Caki2 (cell line): ENCODE data around the gene ALX4. TPM values are rescaled to one million over a fixed set of nuclear protein-coding genes. Genes with fewer than 3 reads are reported as not detected.

Experiments
- DNase-seq: peaks from one replicate; pipeline ENCODE4 v3.0.0-alpha.2; 2015; ENCODE audit warnings: low read depth
- in situ Hi-C: cut with HindIII; loops from 2 replicates; pipeline ENCODE4 v1.10.0; 2016; ENCODE audit warnings: low sequenced_read_pairs, low pct_unique_long_range_greater_than_20kb, mixed read lengths
- total RNA-seq: library from RNA; depleted of rRNA; stranded (reverse); fragments of >200 nt; shearing (Covaris generic); gene quantifications from 2 replicates; pipeline ENCODE4 v1.2.3, GENCODE V29; 2014; ENCODE audit warnings: low replicate concordance

ALX4 gene
- total RNA-seq, 1 experiment from 2014 or later, result not detected

- DNase-seq, result no peak
- in situ Hi-C loops, result no loop called here
Measured at GRCh38 chr11:44320289-44320973, 10.5 kb upstream of the ALX4 start.

DNA sequence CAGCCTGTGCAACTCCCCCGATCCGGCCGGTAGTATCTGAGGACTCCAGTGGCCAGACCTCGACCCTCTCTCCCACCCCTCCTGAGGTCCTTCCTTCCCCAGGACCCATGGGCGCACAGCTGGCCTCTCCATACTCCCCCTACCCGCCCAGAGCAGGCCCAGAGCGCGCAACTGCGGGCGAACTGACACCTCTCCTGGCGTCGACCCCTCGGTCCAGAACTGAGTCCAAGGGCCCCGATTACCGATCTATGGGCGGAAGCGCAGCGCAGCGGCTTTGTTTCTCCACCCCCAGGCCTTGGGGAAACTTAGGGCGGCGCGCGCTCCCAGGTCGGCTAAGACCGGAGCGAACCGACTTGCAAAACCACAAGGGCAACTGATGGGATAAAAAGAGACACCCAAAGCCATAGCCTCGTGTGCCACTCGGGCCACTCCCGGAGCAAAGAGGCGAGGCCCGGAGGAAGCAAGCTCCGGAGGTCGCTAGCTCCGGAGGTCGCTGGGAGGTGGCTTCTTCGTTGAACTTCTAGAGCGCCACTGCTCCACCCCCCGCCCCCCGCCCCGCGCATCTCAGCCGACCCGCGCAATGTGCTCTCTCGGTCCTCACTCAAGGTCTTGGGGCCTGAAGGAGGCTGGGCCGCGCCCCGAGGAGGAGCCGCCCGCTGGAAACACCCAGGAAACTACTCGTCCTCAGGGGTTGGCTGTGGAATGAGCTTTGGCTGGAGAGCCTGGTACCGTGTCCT, 9.8 kb upstream of the ALX4 start:
- DNase-seq, result no peak
- in situ Hi-C loops, result no loop called here

DNA sequence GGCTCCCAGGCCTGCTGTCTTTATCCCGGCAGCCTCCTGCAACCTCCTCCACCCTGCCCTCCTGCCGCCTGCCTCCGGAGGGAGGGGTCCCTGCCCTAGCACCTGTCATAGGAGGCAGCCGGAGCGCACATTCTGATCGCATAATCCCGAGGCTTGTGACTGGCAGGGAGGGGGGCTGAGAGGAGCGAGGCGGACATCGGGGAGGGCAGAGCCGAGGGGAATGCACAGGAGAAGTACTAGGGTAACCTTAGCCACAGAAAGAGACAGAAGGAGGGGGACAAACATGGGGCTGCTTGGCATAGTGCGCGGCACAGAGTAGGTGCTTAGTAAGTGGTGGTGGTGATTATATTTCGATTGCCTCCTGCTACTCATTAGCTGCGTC, 9.2 kb upstream of the ALX4 start:
- in situ Hi-C loops, result no loop called here
- no peak for DNase-seq

DNA sequence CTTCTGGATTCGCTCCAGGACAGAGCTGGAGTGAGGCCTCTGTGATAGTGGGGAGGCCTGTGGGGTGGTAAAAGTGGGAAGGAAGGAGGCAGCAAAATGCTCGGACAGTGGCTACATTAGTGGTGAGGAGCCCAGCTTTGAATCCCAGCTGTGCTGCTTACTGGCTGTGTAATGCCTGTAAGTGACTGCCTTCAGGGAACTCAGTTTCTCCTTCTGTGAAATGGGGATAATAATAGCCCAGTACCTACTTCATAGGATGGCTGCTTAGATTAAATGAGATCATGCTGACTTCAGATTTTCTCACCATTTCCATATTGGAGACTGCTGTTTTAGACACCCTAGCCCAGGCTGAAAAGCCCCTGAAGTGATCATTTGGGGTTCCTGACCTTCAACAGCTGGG, 8.4 kb upstream of the ALX4 start:
- in situ Hi-C loops, result no loop called here
- DNase-seq, result no peak

DNA sequence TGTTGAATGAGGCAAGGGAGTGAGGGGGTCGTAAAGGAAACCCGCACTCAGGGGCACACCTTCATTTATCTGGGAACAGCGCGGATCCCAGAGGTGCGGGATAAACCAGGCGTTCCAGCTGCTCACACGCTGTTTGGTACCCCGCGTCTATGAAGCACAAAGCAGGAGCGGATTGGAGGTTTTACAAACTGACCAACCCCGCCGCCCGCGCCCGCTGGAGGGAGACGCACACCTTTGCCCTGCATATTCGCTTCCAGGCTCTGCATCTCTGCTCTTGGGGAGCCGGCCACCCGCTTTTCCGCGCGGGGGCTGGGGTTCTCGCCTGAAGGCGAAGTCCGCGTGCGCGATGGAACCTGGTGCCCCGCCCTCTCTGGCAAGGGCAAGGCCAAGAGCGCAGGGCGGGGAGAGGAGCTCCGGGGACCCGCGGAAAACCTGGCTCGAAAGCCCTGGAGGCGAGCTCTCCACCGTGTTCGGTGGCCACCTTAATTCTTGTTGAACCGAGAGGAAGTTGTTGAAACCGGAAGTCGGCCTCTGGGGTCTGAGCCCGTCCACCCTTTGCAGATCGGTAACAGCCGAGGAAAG, 6.8 kb upstream of the ALX4 start:
- no peak for DNase-seq
- in situ Hi-C loops, result no loop called here

DNA sequence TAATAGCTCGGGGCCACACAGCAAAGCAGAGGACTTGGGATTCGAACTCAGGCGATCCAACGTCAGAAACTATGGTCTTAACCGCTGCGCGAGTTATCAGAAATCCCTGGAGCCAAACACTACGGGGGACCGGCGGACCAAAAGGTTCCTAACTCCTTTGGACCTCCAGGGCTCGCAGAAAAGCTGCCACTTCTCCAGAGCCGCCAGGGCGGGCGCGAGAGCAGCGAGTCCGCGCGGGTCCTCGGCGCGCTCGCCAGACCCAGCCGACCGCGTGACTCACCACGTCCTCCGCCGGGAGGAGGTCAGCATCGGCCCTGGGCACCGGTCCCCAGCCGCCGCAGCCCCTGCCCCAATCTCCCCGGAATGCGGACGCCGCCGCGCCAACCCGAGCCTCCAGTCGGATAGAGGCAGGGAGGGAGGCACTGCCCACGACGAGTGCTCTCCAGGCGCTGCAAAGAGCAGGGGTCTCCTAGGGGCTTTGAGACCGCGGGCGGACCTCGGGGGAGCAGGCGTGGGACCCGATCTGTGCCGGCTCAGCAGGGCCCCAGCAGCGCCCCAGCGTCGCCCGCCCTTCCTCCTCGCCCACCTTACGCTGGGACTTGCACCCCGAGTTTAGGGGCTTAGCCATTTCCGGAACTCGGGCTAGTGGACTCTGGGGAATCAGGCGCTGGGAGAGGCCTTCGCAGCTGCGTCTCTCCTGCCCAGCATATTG, 6.2 kb upstream of the ALX4 start:
- in situ Hi-C loops, result no loop called here
- no peak for DNase-seq

DNA sequence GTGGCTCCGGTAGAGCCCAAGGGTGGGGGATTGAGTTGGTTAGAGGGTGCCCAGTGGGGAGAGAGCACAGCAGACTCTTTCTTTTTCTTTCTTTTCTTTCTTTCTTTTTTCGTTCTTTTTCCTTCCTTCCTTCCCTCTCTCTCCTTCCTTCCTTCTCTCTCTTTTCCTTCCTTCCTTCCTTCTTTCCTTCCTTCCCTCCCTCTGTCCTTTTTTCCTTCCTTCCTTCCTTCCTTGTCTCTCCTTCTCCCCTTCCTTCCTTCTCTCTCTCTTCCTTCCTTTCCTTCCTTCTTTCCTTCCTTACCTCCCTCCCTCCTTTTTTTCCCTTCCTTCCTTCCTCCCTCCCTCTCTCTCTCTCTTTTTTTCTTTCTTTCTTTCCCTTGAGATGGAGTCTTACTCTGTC, 4.8 kb upstream of the ALX4 start:
- no peak for DNase-seq
- in situ Hi-C loops, result no loop called here

- DNase-seq, result no peak
- in situ Hi-C loops, result no loop called here
Measured at GRCh38 chr11:44313761-44314489, 4.0 kb upstream of the ALX4 start.

DNA sequence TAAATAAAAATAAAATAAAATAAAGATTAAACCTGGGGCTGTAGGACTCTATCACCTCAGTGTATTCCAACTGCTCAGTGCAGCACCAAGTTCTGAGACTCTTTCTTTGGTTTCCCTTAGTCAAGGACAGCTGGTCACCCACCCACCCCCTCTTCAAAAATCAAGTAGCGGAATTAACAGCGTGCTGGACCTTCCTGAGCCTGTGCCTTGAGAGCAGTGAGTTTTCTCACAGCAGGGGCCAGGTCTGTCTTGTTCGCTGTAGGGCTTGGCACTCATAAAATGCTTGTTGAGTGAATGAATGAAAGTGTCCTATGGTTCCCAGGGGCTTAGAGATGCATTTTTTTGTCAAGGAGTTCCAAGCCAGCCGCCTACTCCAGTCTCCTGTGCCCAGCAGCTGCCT, 2.9 kb upstream of the ALX4 start:
- in situ Hi-C loops, result no loop called here
- DNase-seq, result no peak

- in situ Hi-C loops, result no loop called here
- no peak for DNase-seq
Measured at GRCh38 chr11:44311339-44312261, 1.7 kb upstream of the ALX4 start.

GRCh38 chr11:44310463-44311272, 729 bp upstream of the ALX4 start:
- in situ Hi-C loops, result no loop called here
- no peak for DNase-seq

DNA sequence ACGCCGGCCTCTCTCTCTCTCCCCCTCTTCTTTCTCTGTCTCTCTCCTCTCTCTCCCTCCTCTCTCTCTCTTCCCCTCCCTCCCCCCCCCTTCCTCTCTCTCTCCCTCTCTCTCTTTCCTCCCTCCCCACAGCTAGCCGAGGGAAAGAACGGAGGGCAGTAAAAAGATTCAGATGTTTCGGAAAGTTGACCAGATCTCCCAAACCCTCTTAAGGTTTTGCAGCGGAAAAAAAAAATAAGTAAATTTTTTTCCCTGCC, 195 bp upstream of the ALX4 start:
- DNase-seq, result no peak
- in situ Hi-C loops, result no loop called here

GRCh38 chr11:44308923-44309477, 939 bp downstream of the ALX4 start:
- in situ Hi-C loops, result no loop called here
- DNase-seq, result no peak

DNA sequence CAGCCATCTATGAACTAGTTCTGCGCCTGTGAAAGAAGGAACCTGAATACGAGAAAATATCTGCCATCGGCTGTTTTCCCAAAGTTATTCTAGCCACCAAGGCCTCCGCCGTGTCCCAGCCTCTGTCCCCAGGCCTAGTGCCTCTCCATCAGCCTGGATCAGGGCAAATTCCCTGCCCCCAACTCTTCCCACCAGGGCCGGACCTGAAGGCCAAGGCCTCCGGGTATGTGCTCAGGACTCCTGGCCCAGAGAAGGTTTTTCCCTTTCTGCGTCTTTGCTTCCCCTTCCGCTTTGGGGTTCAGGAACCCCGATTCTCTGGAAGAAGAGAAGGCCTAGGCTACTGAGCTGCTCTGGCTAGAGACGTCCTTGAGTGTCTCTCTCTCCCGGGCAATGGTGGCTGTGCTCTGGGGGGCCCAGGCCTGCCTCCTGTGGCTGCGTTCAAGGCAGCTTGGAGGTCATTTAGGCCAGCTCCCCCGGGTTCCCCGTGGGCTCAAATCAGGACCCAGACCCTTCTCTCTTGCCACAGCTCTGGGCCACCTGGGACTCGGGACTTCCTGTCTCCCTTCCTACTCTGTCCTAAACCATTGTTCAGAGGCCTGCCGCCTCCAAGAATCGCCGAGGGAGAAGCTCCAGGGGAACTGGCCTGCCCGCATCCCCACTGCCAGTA, 1.6 kb downstream of the ALX4 start:
- DNase-seq, result no peak
- in situ Hi-C loops, result no loop called here

GRCh38 chr11:44307340-44308099, 2.4 kb downstream of the ALX4 start:
- DNase-seq, result no peak
- in situ Hi-C loops, result no loop called here

DNA sequence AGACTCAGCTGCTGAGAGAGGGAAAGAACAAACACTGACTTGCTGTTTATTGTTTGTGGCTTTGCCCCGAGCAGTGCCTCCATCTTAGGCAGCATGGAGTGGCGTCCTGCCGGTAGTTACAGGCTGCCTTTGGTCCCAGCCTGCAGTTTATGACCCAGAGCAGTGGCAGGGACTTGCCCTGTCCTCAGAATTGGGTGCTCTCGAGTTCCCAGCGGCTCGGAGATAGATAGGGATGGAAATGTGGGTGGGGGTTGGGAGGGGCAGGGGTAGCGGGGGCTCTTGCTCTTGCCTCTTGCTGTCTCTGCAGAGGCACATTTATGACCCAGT, 3.1 kb downstream of the ALX4 start:
- in situ Hi-C loops, result no loop called here

More for the DNA sequence above, 3.1 kb downstream of the ALX4 start:
- DNase-seq, result no peak
